Parathyroid adenoma (tissue), 2 donors: ENCODE results near the gene NPAS3.

Experiments
- H2AFZ ChIP-seq: fragments of 300-600 bp; sonication (generic); one replicate; pipeline ENCODE4 v1.7.0; 2017; ENCODE audit warnings: antibody characterized with exemption, mild to moderate bottlenecking
- H3K27ac ChIP-seq: fragments of 300-600 bp; sonication (generic); one replicate; pipeline ENCODE4 v1.7.0; 2017
- H3K27me3 ChIP-seq: fragments of 300-600 bp; sonication (generic); one replicate; pipeline ENCODE4 v1.7.0; 2017; ENCODE audit warnings: low read length; ENCODE audit not compliant: control insufficient read depth, insufficient read depth
- H3K36me3 ChIP-seq: fragments of 300-600 bp; sonication (generic); one replicate; pipeline ENCODE4 v1.7.0; 2017; ENCODE audit warnings: low read length; ENCODE audit not compliant: control insufficient read depth, insufficient read depth
- H3K4me1 ChIP-seq: fragments of 300-600 bp; sonication (generic); one replicate; pipeline ENCODE4 v1.7.0; 2017; ENCODE audit warnings: control low read depth
- H3K4me2 ChIP-seq: fragments of 300-600 bp; sonication (generic); one replicate; pipeline ENCODE4 v1.7.0; 2017; ENCODE audit warnings: low read length
- H3K4me3 ChIP-seq: fragments of 300-600 bp; sonication (generic); one replicate; pipeline ENCODE4 v1.7.0; 2017; ENCODE audit warnings: low read depth, low read length
- H3K79me2 ChIP-seq: fragments of 300-600 bp; sonication (generic); one replicate; pipeline ENCODE4 v1.7.0; 2017; ENCODE audit warnings: control low read depth
- H3K9ac ChIP-seq: fragments of 300-600 bp; sonication (generic); one replicate; pipeline ENCODE4 v1.7.0; 2017; ENCODE audit warnings: mild to moderate bottlenecking
- H3K9me3 ChIP-seq: fragments of 300-600 bp; sonication (generic); one replicate; pipeline ENCODE4 v1.7.0; 2017; ENCODE audit warnings: low read length; ENCODE audit not compliant: control insufficient read depth
- TF ChIP-seq, protein P1 (sequence below): fragments of 300-600 bp; sonication (generic); IDR thresholded peaks from one replicate; pipeline ENCODE4 v1.7.0; 2017; ENCODE audit warnings: antibody characterized with exemption, mild to moderate bottlenecking
- donor health status: primary hyperparathyroidism.

Gene NPAS3

DNA sequence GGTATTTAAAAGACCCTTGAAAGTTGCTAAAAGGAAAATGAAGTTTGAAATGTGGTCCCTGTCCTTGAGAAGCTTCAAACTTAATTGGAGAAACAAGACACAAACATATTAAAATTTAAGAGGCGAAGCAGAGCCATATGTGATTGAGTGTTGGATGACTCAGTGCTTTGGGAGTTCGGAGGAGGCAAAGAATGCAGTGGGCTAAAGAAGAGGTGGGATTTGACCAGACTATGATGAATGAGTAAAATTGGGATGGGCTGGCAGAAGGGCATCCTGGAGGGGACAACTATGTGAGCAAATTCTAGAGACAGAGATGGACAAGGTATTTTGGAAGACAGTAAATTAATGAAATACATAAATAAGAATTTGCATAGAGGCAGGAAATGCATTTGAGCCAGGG, 653.6 kb downstream of the NPAS3 start:
- Histone ChIP-seq H2AFZ (no peak overlapping the region), H3K36me3 (no peaks in the 10 kb centered on the region)
- TF ChIP-seq, protein P1, sequence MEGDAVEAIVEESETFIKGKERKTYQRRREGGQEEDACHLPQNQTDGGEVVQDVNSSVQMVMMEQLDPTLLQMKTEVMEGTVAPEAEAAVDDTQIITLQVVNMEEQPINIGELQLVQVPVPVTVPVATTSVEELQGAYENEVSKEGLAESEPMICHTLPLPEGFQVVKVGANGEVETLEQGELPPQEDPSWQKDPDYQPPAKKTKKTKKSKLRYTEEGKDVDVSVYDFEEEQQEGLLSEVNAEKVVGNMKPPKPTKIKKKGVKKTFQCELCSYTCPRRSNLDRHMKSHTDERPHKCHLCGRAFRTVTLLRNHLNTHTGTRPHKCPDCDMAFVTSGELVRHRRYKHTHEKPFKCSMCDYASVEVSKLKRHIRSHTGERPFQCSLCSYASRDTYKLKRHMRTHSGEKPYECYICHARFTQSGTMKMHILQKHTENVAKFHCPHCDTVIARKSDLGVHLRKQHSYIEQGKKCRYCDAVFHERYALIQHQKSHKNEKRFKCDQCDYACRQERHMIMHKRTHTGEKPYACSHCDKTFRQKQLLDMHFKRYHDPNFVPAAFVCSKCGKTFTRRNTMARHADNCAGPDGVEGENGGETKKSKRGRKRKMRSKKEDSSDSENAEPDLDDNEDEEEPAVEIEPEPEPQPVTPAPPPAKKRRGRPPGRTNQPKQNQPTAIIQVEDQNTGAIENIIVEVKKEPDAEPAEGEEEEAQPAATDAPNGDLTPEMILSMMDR, result no peak

DNA sequence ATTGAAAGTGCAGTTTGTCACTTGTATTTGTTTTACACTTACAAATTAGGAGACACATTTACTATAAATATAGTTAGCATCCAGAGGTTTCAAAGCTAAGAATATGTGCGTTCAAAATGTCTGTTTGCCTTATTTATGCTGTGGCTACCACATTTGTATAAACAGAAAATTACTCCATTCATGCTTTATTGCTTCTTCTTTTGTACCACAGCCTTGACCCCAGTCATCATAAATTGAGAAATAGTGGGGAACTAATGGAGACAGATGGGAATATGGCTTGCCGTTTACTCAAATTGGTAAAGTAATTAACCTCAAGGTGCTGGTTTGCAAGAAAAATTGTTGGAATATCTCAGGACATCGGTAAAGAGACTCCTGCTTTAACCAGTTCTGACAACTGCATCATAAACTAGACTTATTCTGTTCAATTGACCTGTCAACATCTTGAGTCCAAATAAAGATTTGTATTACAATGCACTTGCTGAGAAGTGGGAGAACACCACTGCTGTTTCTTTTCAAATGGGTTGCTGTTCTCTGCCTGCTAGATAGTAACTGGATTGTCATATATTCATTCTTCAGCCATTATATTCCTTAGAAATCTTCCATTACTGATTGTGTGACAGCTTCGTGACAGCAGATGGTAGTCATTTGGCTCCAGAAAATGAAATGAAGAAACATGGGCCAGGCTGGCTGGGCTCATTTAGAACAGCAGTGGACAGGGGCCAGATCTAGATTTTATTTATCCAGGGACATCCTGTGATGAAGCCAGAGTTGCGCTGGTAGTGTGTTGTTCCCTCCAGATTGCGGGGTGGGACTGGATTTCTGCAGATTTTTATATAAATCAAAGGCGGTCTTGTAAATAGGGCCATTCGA, 657.8 kb downstream of the NPAS3 start:
- TF ChIP-seq, protein P1, result no peak
- Histone ChIP-seq H3K27ac (no peak overlapping the region), H3K79me2 (no peaks in the 10 kb centered on the region), H3K9me3 (no peaks in the 10 kb centered on the region), H3K4me2 (no peak overlapping the region), H3K27me3 (no peaks in the 10 kb centered on the region), H3K4me1 (no peaks in the 10 kb centered on the region), H2AFZ (no peak overlapping the region), H3K4me3 (no peak overlapping the region), H3K36me3 (no peaks in the 10 kb centered on the region), H3K9ac (no peak overlapping the region)

More for the DNA sequence above, 653.6 kb downstream of the NPAS3 start:
- Histone ChIP-seq H3K9me3 (no peaks in the 10 kb centered on the region), H3K27ac (no peak overlapping the region), H3K4me1 (no peaks in the 10 kb centered on the region), H3K27me3 (no peaks in the 10 kb centered on the region), H3K9ac (no peak overlapping the region), H3K4me3 (no peak overlapping the region), H3K79me2 (no peaks in the 10 kb centered on the region), H3K4me2 (no peak overlapping the region)

DNA sequence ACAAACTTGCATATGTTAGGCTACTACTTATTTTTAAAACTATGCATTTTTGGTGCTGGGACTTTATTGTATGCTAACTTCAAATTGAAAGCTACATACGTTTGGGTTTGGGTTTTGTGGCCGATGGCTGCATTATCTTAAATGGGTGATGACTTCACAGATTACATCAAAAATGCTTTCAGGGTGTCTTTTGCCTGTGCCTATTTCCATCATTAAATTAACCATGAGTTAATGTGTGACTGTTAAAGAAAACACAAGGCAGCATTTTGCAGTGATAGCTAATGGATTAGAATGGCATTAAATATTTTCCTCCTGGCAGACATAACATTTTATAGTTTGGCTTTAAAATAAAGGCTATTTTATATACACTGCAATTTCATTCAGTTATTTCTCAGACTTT, 659.9 kb downstream of the NPAS3 start:
- TF ChIP-seq, protein P1, result no peak
- Histone ChIP-seq H3K9me3 (no peaks in the 10 kb centered on the region), H3K79me2 (no peaks in the 10 kb centered on the region), H3K4me2 (no peak overlapping the region), H3K27me3 (no peaks in the 10 kb centered on the region), H3K27ac (no peak overlapping the region), H3K36me3 (no peaks in the 10 kb centered on the region), H3K4me1 (no peaks in the 10 kb centered on the region), H3K9ac (no peak overlapping the region), H2AFZ (no peak overlapping the region), H3K4me3 (no peak overlapping the region)

DNA sequence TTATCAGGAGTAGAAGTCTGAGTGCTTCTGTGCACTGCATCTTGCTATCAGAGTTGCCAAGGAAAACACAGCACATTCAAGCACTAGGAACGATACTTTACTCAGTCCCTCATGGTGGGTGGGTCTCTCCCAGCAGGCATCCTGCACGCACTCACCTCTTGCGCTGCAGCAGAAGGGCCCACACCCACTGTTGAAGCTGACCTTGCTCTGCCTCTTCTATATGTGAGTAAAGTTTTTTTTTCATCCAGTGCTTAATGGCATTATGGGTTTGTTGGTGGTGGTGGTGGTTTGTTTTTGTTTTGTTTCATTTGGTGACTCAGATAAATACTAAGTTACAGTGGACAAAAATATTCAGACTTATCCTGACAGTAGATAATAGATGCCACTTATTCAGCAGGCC, 663.7 kb downstream of the NPAS3 start:
- Histone ChIP-seq H3K9me3 (no peaks in the 10 kb centered on the region), H3K4me3 (no peak overlapping the region), H3K36me3 (no peaks in the 10 kb centered on the region), H2AFZ (no peak overlapping the region), H3K4me2 (no peak overlapping the region), H3K27ac (no peak overlapping the region), H3K9ac (no peak overlapping the region), H3K27me3 (no peaks in the 10 kb centered on the region), H3K79me2 (no peaks in the 10 kb centered on the region), H3K4me1 (no peaks in the 10 kb centered on the region)
- TF ChIP-seq, protein P1, result no peak

DNA sequence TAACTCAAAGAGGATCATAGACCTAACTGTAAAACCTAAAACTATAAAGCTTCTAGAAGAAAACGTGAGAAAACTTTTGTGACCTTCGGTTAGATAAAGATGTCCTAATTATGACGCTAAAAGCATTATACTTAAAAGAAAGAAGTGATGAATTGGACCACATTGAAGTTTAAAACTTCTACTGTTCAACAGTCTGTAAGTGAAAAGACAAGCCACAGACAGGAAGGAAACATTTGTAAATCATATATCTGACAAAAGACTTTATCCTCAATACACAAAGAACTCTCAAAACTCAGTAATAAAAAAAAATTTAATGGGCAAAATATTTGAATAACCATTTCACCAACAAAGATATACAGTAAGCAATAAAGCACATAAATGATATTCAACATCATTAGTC, 667.9 kb downstream of the NPAS3 start:
- Histone ChIP-seq H3K9me3 (no peaks in the 10 kb centered on the region), H3K9ac (no peak overlapping the region), H3K36me3 (no peaks in the 10 kb centered on the region), H2AFZ (no peak overlapping the region), H3K27ac (no peak overlapping the region), H3K4me2 (no peak overlapping the region), H3K4me3 (no peak overlapping the region), H3K27me3 (no peaks in the 10 kb centered on the region), H3K79me2 (no peaks in the 10 kb centered on the region), H3K4me1 (no peaks in the 10 kb centered on the region)
- TF ChIP-seq, protein P1, result no peak
